LoVo (cell line): ENCODE measurements around the gene CSNK2A1.

Experiments used
- DNase-seq: peaks from one replicate; pipeline ENCODE4 v3.0.0-alpha.2; 2016; ENCODE audit warnings: low spot score

The CSNK2A1 gene

DNA sequence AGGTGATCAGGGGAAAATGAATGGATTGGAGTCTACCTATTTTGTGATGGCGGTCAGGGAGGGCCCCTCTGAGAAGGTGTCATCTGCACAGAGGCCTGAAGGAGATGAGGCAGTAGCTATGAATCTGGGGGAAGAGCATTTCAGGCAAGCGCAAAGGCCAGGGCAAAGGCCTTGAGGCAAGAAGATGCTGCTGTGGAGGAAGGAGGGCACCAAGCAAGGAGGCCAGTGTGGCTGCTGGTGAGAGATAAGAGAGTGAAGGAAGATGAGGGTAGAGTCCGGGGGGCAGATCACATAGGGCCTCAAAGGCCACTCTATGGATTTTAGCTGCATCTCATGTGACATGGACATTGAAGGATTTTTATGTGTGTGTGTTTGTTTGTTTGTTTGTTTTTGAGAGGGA, 20.6 kb upstream of the CSNK2A1 start:
- DNase-seq = no peak

DNA sequence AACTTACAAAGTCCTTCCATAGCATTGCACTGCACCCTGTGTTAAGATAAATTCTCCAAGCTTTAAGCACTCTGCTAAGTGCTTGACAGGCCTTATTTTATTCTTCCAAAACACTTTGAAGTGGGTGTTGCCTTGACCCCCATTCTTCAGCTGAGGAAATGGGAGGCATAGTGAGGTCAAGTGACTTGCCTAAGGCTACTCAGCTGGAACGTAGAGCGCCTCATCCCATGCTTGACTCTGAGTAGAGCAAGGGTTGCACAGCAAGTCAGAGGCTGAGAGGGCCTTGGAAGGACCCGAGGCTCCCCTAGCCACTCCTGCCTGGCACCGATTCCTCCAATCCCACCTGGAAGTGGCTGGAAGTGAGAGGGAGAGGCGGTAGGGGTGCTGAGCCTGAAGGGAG, 19.6 kb upstream of the CSNK2A1 start:
- DNase-seq = no peak

DNA sequence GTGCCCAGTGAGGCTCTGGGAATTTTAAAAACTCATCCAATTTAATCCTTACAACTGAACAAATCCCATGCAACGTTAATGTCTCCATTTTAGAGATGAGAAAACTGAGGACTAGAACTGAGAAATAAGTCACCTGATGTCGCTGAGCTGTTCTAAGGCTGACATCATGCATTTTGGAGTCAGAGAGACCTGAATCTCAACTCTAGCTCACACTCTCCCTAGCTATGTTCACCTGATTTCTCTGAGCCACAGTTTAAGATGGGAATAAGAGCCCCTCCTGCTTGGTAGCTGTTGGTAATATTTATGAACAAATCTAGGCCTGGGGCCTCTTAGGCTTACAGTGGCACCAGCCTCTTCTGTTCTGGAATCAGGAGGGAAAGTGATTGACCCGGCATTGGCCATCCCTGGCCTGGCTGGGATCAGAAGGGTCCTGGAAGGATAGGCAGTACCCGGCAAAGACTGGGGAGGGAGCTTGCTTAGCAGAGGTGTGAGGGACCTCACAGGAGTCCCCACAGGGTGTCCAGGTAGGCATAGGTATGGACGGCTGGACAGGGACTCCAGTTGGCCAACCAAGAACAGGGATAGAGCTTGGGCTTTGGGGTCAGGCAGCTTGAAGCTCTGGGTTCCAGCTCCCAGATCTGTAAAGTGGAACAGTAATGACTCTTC, 18.8 kb upstream of the CSNK2A1 start:
- DNase-seq = no peak

DNA sequence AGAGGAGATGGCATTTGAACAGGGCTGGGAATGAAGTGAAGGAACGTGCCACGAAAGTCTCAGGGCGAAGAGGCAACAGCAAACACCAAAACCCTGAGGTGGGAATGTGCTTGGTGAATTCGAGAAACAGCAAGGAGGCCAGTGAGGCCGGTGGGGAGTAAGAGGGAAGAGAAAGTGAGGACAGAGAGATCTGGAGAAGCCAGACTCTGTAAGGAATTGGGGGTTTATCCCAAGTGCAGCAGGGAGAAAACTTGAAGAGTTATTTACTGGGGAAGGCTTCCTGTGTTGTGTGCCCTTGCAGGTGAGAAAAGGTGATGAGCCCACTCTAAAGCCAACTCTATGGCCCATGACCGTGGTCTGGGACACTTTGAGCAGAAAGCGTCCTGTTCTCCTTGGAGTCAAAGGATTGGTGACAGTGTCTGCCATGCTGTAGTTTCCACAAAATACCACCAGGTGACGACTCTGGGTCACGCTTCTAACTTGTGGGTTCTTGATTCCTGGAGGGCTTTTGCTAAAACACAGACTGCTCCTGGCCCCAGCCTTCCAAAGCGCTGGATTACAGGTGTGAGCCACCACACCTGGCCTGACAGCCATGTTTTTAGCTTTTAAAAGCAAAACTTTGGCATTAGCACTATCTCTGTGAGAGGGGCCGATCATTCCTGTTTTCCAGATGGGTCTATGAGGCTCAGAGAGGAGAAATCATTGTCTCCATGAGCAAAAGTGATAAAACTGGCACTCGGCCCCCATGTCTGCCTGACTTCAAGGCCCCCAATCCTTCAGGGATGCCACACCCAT, 18.0 kb upstream of the CSNK2A1 start:
- peak; percentile 60 for DNase-seq

DNA sequence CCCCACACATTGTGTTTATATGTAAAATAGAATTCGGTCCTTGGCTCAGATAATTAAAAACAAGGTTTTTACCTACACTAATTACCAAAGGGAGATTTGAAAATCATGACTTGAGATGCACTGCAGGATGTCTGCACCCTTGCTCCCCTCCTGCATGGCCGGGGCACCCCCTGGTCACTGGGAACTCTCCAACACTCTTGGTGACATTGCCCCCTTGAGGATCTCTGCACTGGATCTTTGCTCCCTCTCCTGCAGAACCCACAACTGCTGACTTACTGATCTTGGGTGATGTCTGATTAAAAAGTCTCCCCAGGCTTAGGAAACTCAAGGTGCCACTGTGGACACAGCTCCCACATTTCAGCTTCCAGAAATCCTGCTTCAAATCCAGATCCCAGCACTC, 17.1 kb upstream of the CSNK2A1 start:
- DNase-seq = no peak

DNA sequence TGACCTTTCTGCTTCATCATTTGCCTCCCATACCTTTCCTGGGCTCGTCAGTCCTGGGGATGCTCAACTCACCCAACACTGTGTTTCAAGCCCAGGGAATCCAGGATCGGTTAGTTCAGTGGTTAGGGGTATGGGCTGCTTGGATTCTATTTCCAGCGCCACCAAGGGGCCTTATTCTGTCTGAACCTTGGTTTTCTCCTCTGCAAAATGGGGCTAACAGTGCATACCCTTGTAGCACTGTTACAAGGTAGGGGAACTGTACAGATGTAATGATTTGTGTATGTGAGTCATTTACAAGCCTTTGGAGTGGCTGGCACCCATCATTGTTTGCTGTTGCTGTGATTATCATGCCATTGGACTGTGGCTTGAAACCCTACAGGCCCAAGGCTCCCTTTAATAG, 14.5 kb upstream of the CSNK2A1 start:
- DNase-seq = no peak

DNA sequence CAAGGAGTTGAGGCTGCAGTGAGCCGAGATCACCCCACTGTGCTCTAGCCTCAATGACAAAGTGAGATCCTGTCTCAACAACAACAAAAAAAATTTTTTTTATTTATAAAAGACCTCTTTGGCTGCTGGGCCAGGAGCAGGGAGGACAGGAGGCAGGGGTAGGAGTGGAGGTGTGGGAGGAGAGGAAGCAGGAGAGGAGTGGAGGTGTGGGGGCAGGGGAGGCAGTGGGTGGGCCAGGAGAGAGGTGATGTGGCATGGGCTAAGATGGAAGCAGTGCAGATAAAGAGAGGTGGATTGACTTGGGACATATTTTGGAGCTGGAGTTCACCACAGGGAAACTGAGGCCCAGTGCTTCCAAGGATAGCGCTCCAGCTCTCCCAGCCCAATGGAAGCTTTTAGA, 13.4 kb upstream of the CSNK2A1 start:
- DNase-seq = no peak

DNA sequence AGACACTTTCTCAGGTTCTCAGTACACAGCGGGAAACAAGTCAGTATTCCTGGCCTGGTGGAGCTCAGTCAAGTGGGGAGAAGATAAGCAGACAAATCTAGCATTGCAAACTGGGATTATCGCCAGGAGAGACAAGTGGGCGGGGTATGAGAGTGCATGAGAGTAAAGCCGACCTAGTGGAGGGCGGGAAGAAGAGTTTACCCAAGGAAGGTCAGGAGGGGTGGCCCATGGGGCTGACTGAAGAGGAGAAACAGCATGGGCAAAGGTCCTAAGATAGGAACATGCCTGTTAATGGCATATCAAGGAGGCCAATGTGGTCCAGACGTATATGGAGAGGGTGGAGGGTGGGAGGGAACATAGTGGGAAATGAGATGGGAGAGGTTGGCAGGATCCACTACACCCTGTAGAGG, 12.4 kb upstream of the CSNK2A1 start:
- DNase-seq = no peak

DNA sequence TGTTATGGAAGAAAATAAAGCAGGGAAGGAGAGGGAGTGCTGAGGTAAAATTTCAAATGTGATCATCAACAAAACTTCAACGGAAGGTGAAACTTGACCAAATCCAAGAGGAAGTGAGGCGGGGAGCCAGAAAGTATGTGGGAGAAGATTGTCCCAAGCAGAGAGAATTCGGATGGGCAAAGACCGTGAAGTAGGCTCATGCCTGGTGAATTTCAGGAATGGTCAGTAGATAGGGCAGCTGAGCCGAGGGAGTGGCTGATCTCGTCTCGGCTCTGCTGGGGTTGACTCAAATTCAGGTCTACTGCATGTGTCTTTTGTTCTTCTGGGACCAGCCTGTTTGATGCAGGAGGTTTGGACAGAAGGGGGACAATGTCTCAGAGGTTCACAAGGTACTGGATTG, 7.0 kb upstream of the CSNK2A1 start:
- no peak for DNase-seq

DNA sequence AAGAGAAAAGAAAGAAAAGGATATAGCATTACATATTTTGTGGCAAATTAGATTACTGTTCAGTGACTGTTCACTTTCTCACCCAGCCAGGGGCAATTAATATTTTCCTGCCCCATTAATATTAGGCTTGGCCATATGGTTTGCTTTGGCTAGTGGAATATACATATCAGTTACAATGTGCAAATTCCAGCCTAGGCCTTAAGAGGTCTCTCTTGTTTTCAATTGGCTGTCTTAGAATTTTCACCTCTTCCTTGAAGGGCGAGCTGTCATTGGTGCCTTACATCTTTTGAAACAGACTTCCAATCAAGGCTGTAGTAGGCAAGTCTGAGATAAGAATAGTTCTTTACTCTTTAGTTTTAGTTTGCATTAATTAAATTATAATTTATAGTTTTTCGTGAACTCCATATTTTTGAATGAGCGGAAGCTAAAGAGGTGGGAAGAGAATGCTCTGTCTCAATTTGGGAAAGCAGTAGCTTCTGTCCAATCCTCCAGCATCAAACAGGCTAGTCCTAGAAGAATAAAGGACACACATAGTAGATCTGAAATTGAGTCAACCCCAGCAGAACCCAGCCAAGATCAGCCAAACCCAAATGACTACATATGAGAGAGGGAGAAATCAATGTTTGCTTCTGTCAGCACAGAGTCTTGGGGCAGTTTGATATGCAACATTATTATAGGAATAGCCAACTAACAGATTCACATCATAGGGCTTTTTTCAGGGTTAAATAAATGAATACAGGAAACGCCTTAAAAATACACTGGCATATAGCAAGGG, 6.3 kb upstream of the CSNK2A1 start:
- DNase-seq = no peak

DNA sequence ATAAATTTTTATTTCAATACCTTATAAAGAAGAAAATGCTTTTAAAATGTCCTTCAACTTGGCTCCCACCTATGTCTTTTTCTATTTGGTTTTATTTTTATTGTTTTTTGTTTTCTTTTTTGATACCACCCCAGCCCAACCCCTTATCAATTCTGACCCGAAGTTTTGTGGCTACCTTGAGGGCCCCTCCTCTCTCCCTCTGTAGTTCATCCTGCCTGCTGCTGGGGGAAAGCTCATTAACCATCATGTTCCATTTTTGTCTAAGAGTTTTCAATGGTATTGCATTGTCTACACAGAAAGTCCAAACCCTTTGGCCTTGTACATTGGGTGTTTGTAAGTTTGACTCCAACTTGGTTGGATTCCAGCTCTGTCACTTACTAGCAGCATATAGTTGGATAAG, 5.3 kb upstream of the CSNK2A1 start:
- no peak for DNase-seq

DNA sequence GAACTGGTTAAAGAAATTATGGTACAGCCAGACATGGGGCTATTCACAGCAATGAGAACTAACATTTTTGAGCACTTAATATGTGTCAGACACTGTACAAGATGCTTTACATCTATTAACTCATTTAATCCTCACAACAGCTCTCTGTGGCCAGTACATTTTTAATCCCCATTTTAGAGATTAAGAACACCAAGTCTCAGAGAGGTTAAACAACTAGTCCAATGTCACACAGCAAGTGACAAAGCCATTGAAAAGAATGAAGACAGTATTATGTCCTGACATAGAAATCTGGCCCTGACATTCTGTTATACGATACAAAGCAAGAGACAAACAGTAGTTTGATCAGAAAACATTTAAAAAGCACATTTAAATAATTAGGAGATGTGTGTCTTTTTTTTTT, 3.8 kb upstream of the CSNK2A1 start:
- no peak for DNase-seq

DNA sequence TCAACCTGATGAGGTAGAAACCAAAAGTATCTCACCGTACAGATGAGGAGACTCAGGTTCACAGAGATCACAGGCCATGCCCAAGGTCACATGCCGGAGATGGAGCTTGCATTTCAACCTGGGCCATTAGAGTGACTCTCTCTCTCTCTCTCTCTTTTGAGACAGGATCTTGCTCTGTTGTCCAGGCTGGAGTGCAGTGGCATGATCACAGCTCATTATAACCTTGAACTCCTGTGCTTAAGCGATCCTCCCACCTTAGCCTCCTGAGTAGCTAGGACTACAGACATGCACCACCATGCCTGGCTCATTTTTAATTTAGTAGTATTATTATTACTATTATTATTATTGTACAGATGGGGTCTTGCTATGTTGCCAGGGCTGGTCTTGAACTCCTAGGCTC, 2.8 kb upstream of the CSNK2A1 start:
- no peak for DNase-seq

DNA sequence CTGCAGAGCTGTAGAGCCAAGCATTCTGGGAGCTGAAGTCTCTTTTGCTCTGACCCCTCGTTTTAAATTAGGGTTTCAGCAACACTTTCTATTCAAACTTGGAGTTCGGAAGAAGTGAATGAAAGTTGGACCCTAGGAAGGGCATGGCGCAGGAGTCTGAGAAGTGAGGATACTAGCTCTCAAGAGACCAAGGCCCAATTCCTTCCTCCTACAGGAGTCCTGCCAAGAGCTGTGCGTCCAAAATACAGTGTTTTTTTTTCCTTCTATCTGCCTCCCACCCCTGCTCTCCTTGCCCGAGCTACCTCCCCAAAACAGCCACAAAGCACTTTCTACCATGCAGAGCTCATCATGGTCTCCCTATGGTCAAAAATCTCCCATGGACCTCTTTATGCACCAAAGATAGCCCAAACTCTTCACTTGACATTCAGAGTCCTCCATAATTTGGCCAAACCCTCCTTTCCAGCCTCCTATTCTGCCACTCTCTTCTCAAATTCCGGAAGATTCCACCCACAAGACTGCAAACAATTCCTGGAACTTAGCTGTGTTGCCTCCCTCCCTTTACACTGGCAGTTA, 649 bp upstream of the CSNK2A1 start:
- no peak for DNase-seq

DNA sequence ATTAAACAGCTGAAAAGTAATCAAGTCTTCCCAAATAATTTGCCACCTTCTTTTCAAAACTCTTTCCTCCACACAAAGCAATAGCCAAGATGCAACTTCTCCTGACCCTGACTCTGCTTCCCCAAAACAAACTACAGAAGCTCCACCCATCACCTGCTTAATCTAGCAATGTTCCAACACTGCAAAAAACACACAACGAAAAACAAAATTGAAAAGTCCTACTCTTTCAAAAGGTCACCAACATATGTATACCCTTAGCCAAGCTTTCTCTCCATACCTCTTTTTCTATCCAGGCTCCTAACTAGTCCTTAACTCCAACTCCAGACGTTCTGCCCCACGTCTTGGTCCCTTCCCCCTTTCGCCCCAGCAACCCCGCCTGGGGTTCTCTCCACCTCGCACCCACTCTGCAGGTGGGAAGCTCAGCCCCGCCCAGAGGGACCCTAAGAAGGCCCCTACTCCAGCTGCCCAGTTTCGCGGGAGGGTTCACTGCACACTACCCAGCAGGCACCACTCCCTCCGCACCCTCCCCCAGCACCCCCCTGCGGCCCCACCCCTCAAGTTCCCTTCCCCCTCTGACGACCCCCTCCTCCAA, 717 bp downstream of the CSNK2A1 start:
- DNase-seq = no peak

DNA sequence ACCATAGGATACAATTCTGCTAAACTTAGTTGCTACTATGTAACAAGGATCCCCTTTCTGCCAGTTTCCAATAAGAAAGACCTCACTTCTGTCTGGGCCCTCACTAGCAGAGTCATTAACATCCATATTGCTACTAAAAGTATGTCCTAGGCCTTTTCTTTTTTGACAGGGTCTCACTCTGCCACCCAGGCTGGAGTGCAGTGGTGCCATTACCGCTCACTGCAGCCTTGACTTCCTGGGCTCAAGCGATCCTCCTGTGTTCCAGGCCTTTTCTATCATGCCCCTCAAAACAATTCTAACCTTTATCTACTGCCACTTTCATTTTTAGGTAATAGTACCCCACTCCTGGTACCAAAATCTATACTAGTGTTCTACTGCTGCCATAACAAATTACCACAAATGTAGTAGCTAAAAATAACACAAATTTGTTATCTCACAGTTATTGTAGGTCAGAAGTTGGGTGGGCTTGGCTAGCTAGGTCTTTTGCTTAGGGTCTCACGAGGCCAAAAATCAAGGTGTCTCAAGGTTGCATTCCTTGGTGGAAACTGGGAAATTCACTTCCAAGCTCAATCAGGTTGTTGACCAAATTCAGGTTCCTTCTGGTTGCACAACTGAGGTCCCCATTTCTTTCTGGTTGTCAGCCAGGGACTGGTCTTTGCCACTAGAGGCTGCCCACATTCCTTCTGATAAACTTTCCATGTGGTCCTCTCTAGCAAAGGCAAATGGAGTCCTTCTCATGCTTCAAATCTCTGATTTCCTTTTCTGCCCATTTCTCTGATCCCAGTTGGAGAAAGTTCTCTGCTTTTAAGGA, 3.0 kb downstream of the CSNK2A1 start:
- no peak for DNase-seq

DNA sequence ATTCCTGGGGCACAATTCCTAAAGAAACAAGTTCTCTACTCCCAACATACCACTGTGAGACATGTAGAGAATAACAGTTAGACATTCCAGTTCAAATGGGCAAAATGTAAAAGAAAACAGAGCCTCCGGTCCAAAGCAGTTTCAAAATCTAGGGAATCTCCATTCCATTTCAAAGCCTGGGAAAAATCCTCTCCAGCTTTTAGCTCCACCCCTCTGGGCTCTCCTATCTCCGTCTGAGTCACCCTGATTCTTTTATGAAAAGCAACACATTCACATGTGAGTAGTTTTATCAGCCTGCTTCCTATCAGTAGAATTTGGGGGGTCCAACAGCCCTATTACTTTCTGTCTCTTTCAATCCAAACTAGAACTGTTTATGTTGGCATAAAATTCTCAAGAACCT, 3.7 kb downstream of the CSNK2A1 start:
- DNase-seq = no peak

DNA sequence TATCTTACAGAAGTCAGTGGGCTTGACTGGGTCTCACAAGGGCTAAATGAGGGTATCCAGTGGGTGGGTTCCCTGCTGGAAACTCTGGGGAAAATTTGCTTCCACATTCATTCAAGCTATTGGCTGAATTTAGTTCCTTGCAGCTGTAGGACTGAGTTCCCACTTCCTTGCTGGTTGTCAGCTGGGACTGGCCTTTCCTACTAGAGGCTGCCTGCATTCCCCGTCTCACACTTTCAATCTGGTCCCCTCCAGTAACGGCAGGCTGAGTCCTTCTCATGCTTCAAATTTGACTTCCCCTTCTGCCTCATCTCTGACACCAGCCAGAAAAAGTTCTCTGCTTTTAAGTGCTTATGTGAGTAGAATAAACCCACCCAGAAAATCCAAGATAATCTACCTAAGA, 4.4 kb downstream of the CSNK2A1 start:
- no peak for DNase-seq

DNA sequence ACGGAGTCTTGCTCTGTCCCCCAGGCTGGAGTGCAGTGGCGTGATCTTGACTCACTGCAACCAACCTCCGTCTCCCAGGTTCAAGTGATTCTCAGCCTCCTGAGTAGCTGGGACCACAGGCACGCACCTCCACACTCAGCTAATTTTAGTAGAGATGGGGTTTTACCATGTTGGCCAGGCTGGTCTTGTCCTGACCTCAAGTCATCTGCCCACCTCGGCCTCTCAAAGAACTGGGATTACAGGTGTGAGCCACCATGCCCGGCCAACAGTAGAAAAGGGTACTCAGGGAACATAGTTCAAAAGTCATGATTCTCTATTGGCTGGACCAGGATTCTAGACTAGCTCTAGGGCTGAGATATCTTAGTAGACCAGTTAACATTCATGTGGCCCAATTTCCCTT, 5.6 kb downstream of the CSNK2A1 start:
- DNase-seq = no peak

DNA sequence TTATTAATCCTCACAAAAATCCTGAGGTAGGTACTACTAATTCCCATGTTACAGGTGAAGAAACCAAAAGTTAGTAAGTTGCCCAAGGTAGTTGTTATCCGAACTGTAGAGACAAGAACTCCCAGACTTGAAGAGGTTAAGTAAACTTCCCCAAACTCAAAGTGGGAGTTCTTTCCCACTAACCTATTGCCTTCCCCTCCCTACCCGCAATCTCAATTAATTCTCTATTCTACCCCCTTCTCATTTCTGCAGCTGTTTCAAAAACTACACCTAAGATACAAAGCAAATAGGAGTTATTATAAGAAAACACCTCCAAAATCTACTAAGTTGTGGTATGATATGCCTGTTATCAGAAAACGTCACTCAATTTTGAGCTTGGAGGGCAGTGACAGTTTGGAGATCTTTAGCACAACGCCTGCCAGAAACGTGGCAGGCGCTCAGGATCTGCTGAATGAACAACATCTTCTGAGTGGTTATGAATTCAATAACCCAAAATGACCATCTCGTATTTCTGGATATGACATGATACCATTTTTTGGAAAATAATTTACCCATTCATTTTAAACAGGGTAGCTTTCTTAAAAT, 7.1 kb downstream of the CSNK2A1 start:
- DNase-seq = no peak

DNA sequence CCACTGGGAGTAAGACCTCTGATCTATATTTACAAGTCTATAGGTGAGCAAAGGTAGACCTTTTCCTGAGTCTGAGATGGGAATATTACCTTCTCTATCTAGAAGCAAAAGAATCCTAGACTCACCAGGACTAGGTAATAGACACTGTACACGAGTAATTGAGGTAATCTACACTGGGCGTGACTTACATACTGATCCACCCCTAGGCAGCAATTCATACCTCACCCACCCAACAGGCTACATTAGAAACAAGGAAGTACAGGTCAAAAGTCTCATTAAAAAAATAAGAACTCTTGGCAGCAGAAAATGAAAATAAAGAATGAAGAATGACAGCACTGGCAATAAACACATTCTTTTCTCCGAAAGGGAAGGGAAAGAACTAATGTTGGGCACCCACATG, 7.6 kb downstream of the CSNK2A1 start:
- peak; percentile 71 for DNase-seq
